Measurements from ENCODE around the gene KIAA1671. TPM values are rescaled to one million over a fixed set of nuclear protein-coding genes. Genes with fewer than 3 reads are reported as not detected.

Gene KIAA1671
- total and polyA plus RNA-seq, 9 of the 15 experiments (the other 6 are each of a cell fraction or from before 2014, with no cell fraction given): under 0.01 to 0.11 (median 0.02) TPM; not detected in 5

DNA sequence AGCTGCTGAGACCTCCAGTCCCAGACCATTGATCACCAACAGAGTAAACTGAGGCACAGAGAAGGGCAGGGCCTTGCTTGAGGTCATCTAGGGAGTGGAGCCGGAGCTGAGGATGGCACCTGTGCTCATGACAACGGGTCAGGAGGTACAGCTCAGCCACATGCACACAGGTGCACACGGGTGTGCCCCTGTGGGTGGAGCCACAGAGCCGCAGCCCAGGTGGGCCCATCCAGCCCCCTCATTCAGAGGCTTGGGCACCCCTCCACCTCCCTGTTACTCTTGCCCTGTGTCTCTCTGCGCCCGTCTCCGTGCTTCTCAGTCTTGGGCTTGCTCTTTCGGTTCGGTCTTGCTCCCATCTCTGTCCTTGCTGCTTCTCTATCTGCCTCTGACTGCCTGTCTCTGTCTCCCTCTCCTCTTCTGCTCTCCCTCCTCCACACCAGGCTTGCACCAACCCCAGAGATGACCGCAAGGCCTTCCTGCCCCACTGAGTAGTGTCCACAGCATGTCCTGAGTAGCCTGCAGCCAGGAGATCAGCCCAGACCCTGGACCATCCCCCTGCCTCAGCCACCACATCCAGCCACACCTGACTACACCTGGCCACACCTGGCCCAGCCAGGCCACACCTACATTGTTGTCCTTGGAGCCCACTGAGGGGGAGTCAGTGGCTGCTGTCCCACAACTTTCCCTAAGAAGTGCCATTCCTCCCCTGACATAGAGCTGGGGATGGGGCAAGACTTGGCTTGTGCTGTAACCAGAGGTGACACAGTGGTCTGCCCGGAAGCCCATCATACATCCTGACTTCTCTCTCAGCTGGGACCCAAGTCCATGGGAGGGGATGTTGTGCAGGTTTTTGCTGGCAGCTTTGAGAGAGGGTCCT is 207.8 kb downstream of the KIAA1671 start:
- BruUV-seq (replicated peaks): no TSS peak
- no peak for DNase-seq (ENCODE audit: extremely low read depth in 1 of 4, low spot score in 3 of 4)
- intact Hi-C loops (cut with micrococcal nuclease): no loop called here
- Histone ChIP-seq H3K27me3 (ENCODE audit: control insufficient read depth in 2 of 2, insufficient read depth in 2 of 2, low read length in 2 of 2) (no peaks in the 10 kb centered on the region; a peak in 1 of 5 replicates), H3K9ac (ENCODE audit: insufficient read depth in 1 of 2, low read depth in 2 of 2, low read length in 2 of 2) (no peak overlapping the region), H3K79me2 (ENCODE audit: control insufficient read depth, insufficient read depth, low read length) (no peaks in the 10 kb centered on the region), H3K4me2 (ENCODE audit: insufficient read depth, low read length) (no peak overlapping the region), H3K4me3 (no peak overlapping the region), H2AFZ (ENCODE audit: low read depth, low read length) (no peak overlapping the region), H4K20me1 (replicated peaks; ENCODE audit: control insufficient read depth, insufficient read depth, low read length) (no peaks in the 10 kb centered on the region; the same call in 1 of the 2 replicates), H3K36me3 (ENCODE audit: control insufficient read depth, insufficient read depth, low read length) (no peaks in the 10 kb centered on the region), H3K27ac (ENCODE audit: extremely low read depth, low read depth, low read length) (no peak overlapping the region), H3K9me1 (ENCODE audit: control insufficient read depth, insufficient read depth, low read length) (no peaks in the 10 kb centered on the region), H3K4me1 (replicated peaks in 1 of 2; ENCODE audit: control insufficient read depth in 2 of 2, insufficient read depth in 2 of 2, low read length in 2 of 2) (no peaks in the 10 kb centered on the region), H3K9me3 (replicated peaks; ENCODE audit: control insufficient read depth, insufficient read depth, low read depth, low read length) (no peaks in the 10 kb centered on the region)
- ChIA-PET POLR2A (interaction anchor here (0.7 kb wide), 1 partner anchor 1766 kb away, joined by 3 read pairs; no protein-coding TSS in a partner anchor), CTCF (ENCODE audit: low intra/inter-chr PET ratio) (no interaction called here)
- ATAC-seq: no peak
- 0% methylated on average over 5 of the region's 11 CpGs for WGBS (ENCODE audit: insufficient coverage, low coverage, missing lambda C conversion rate)
- no peak for FAIRE-seq
- in situ Hi-C loops (cut with MboI): no loop called here
- TF ChIP-seq CSDE1 (IDR thresholded peaks at IDR 0.05) (no peak), RFX5 (IDR thresholded peaks at IDR 0.05; ENCODE audit: low read depth, low read length) (no peak), POLR3A (IDR thresholded peaks at IDR 0.05; ENCODE audit: borderline replicate concordance, extremely low read depth, insufficient read depth, insufficient read length) (no peak), ZNF3 (CRISPR knock-in tag; IDR thresholded peaks at IDR 0.05) (no peak), SUPT5H (IDR thresholded peaks at IDR 0.05) (no peak), SRSF1 (IDR thresholded peaks at IDR 0.05; ENCODE audit: low read depth, low read length) (no peak)
- TF ChIP-seq, protein P1, sequence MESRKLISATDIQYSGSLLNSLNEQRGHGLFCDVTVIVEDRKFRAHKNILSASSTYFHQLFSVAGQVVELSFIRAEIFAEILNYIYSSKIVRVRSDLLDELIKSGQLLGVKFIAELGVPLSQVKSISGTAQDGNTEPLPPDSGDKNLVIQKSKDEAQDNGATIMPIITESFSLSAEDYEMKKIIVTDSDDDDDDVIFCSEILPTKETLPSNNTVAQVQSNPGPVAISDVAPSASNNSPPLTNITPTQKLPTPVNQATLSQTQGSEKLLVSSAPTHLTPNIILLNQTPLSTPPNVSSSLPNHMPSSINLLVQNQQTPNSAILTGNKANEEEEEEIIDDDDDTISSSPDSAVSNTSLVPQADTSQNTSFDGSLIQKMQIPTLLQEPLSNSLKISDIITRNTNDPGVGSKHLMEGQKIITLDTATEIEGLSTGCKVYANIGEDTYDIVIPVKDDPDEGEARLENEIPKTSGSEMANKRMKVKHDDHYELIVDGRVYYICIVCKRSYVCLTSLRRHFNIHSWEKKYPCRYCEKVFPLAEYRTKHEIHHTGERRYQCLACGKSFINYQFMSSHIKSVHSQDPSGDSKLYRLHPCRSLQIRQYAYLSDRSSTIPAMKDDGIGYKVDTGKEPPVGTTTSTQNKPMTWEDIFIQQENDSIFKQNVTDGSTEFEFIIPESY (CRISPR knock-in tag; IDR thresholded peaks at IDR 0.05): no peak
